H9 (cell line): ENCODE data around the gene AMBRA1. TPM values are rescaled to one million over a fixed set of nuclear protein-coding genes. Genes with fewer than 3 reads are reported as not detected.

Experiments used
- DNase-seq: peaks from one replicate; pipeline ENCODE4 v3.0.0-alpha.2; 2017
- H2AFZ ChIP-seq: one replicate; pipeline ENCODE4 v1.6.1; 2013; ENCODE audit warnings: mild to moderate bottlenecking, low read length, control low read depth, moderate library complexity
- H2AK5ac ChIP-seq: 2 replicates; pipeline ENCODE4 v1.6.1; 2013; ENCODE audit warnings: low read length, control low read depth, mixed read lengths; ENCODE audit not compliant: insufficient read length
- H2BK120ac ChIP-seq: one replicate; pipeline ENCODE4 v1.6.1; 2013; ENCODE audit warnings: low read depth, mild to moderate bottlenecking, low read length, control low read depth, inconsistent platforms; ENCODE audit not compliant: poor library complexity, severe bottlenecking
- H2BK12ac ChIP-seq: 2 replicates; pipeline ENCODE4 v1.6.1; 2013; ENCODE audit warnings: low read length, control low read depth, mixed read lengths, low read depth; ENCODE audit not compliant: insufficient read length
- H2BK15ac ChIP-seq: 2 replicates; pipeline ENCODE4 v1.6.1; 2013; ENCODE audit warnings: low read depth, low read length, control low read depth
- H2BK20ac ChIP-seq: one replicate; pipeline ENCODE4 v1.6.1; 2013; ENCODE audit warnings: low read depth, mild to moderate bottlenecking, low read length, control low read depth, inconsistent platforms; ENCODE audit not compliant: poor library complexity, severe bottlenecking
- H2BK5ac ChIP-seq: 2 replicates; pipeline ENCODE4 v1.6.1; 2013; ENCODE audit warnings: low read length, control low read depth, mixed read lengths; ENCODE audit not compliant: insufficient read length
- H3K14ac ChIP-seq: 2 replicates; pipeline ENCODE4 v1.6.1; 2013; ENCODE audit warnings: low read length, control low read depth; ENCODE audit not compliant: insufficient read depth
- H3K18ac ChIP-seq: 2 replicates; pipeline ENCODE4 v1.6.1; 2013; ENCODE audit warnings: low read depth, mild to moderate bottlenecking, mixed read lengths, low read length, control low read depth; ENCODE audit not compliant: insufficient read length
- H3K23ac ChIP-seq: 2 replicates; pipeline ENCODE4 v1.6.1; 2013; ENCODE audit warnings: low read length, control low read depth, mixed read lengths, low read depth; ENCODE audit not compliant: insufficient read length
- H3K23me2 ChIP-seq: 2 replicates; pipeline ENCODE4 v1.6.1; 2013; ENCODE audit warnings: low read depth, mild to moderate bottlenecking, mixed read lengths, low read length, control low read depth; ENCODE audit not compliant: insufficient read length, poor library complexity, severe bottlenecking
- H3K27ac ChIP-seq: 2 replicates; pipeline ENCODE4 v1.5.1; 2013; ENCODE audit warnings: low read length, control low read depth, mixed read lengths, low read depth; ENCODE audit not compliant: insufficient read length
- H3K27me3 ChIP-seq: 2 replicates; pipeline ENCODE4 v1.6.1; 2013; ENCODE audit warnings: low read length, control low read depth, inconsistent platforms; ENCODE audit not compliant: insufficient read depth
- H3K4ac ChIP-seq: 2 replicates; pipeline ENCODE4 v1.6.1; 2013; ENCODE audit warnings: low read depth, mild to moderate bottlenecking, control low read depth, inconsistent platforms, low read length, moderate library complexity
- H3K4me1 ChIP-seq: 2 replicates; pipeline ENCODE4 v1.6.1; 2013; ENCODE audit warnings: low read length, control low read depth, inconsistent platforms; ENCODE audit not compliant: insufficient read depth
- H3K4me2 ChIP-seq: 2 replicates; pipeline ENCODE4 v1.6.1; 2013; ENCODE audit warnings: low read length, control low read depth, mixed read lengths; ENCODE audit not compliant: insufficient read length, insufficient read depth
- H3K56ac ChIP-seq: 2 replicates; pipeline ENCODE4 v1.6.1; 2013; ENCODE audit warnings: low read depth, mild to moderate bottlenecking, mixed read lengths, low read length, control low read depth; ENCODE audit not compliant: insufficient read length
- H3K79me1 ChIP-seq: 2 replicates; pipeline ENCODE4 v1.6.1; 2013; ENCODE audit warnings: low read depth, mild to moderate bottlenecking, moderate library complexity, low read length, control low read depth, inconsistent platforms; ENCODE audit not compliant: insufficient read depth, poor library complexity, severe bottlenecking
- H3K79me2 ChIP-seq: 2 replicates; pipeline ENCODE4 v1.6.1; 2013; ENCODE audit warnings: low read length, control low read depth, inconsistent platforms; ENCODE audit not compliant: insufficient read depth
- H3K9ac ChIP-seq: 2 replicates; pipeline ENCODE4 v1.6.1; 2013; ENCODE audit warnings: low read length, control low read depth, mixed read lengths; ENCODE audit not compliant: insufficient read length; ENCODE audit errors: extremely low read depth
- H3K9me3 ChIP-seq: one replicate; pipeline ENCODE4 v1.6.1; 2013; ENCODE audit warnings: low read depth, low read length, inconsistent platforms; ENCODE audit not compliant: control insufficient read depth
- H3T11ph ChIP-seq: one replicate; pipeline ENCODE4 v1.6.1; 2013; ENCODE audit warnings: mild to moderate bottlenecking, low read length, control low read depth, inconsistent platforms
- H4K20me1 ChIP-seq: one replicate; pipeline ENCODE4 v1.6.1; 2013; ENCODE audit not compliant: control insufficient read depth, insufficient read length, insufficient read depth
- H4K5ac ChIP-seq: 2 replicates; pipeline ENCODE4 v1.6.1; 2013; ENCODE audit warnings: low read depth, mild to moderate bottlenecking, mixed read lengths, low read length, control low read depth; ENCODE audit not compliant: insufficient read length
- H4K8ac ChIP-seq: replicated peaks from 2 replicates; pipeline ENCODE4 v1.6.1; 2013; ENCODE audit warnings: low read length, control low read depth, mixed read lengths, low read depth; ENCODE audit not compliant: insufficient read length
- H4K91ac ChIP-seq: 2 replicates; pipeline ENCODE4 v1.6.1; 2013; ENCODE audit warnings: low read depth, mild to moderate bottlenecking, moderate library complexity, mixed read lengths, low read length, control low read depth; ENCODE audit not compliant: insufficient read length
- H3K27ac Mint-ChIP-seq, 3 experiments: 2 replicates in 2 of 3; 3 replicates in 1 of 3; pipeline ENCODE4 v1.8.0; 2020 to 2021; ENCODE audit warnings: mixed read lengths in 3 of 3, mild to moderate bottlenecking in 1 of 3, moderate library complexity in 1 of 3
- H3K27me3 Mint-ChIP-seq: 2 replicates; pipeline ENCODE4 v1.8.0; 2021; ENCODE audit warnings: low read depth, mild to moderate bottlenecking, moderate library complexity, mixed read lengths
- H3K36me3 Mint-ChIP-seq, 3 experiments: 2 replicates in 2 of 3; 3 replicates in 1 of 3; pipeline ENCODE4 v1.8.0; 2020 to 2021; ENCODE audit warnings: low read depth in 3 of 3, mixed read lengths in 3 of 3; ENCODE audit not compliant: insufficient read depth in 1 of 3
- H3K4me1 Mint-ChIP-seq, 2 experiments: 2 replicates each; pipeline ENCODE4 v1.8.0; 2020; ENCODE audit warnings: mixed read lengths in 2 of 2
- H3K4me3 Mint-ChIP-seq, 2 experiments: 2 replicates in 1 of 2; 3 replicates in 1 of 2; pipeline ENCODE4 v1.8.0; 2020 to 2021; ENCODE audit warnings: mild to moderate bottlenecking in 2 of 2, mixed read lengths in 2 of 2, moderate library complexity in 1 of 2
- H3K9me3 Mint-ChIP-seq, 2 experiments: 2 replicates in 1 of 2; 3 replicates in 1 of 2; pipeline ENCODE4 v1.8.0; 2020; ENCODE audit warnings: mild to moderate bottlenecking in 2 of 2, mixed read lengths in 2 of 2, moderate library complexity in 1 of 2
- WGBS: extraction: QIAGEN DNeasy Blood & Tissue Kit; methylation state at CpG from one replicate; pipeline ENCODE4 v1.1.7; 2013; ENCODE audit warnings: missing lambda C conversion rate, low lambda C conversion rate, mixed read lengths; ENCODE audit not compliant: insufficient read length; ENCODE audit errors: extremely low coverage; 5-methylcytosine and 5-hydroxymethylcytosine counted together
- total RNA-seq: library from RNA; stranded (reverse); gene quantifications from 2 replicates; pipeline ENCODE4 v1.2.1, GENCODE V29; 2021
- TF ChIP-seq, protein P1 (sequence below): fragments of 200-600 bp; sonication (generic); conservative IDR thresholded peaks from 3 replicates; pipeline ENCODE4 v1.8.0; 2021; ENCODE audit warnings: antibody characterized with exemption, mild to moderate bottlenecking

The AMBRA1 gene
- total RNA-seq, 1 experiment from 2014 or later, result 37.5 TPM

DNA sequence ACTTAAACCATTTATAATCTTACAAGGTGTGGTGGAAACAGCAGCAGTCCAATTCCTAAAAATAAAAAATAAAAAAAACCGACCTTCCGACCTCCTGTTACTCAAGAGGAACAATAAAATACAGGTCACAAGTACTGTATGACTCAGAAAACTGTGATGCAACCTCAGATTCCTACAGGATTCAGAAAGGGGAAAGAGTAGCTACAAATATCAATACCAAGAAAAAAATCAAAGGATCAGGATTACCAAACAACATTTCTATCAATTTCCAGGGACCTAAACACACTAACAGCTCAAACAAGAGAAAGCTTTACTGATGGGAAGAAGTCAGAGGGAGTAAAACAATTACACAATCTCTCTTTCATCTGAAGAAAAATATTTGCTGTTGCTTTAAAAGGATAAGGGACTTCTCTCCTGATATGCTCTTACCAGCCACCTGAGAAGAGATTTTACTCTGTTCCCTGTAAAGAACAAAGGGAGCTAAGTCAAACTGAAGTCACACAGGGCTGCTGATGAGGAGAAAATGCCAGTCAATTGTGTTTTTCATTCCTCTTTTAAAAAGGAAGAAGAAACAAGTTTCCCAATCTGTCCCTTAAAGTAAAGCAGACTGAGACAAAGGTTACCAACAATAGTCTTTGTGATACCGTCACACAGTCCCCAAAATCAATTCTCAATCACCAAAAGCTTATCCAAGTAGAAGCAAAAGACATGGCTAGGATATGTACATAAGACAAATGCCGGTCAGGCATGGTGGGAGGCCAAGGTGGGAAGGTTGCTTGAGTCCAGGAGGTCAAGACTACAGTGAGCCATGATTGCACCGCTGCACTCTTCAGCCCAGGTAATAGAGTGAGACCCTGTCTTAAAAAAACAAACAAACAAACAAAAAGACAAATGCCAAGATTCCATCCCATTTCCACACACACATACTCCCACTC, 39.3 kb downstream of the AMBRA1 start:
- H3K79me1 ChIP-seq, result peaks cover 4% of the 10 kb centered on the region
- no peak overlapping the region for H3K4me3 Mint-ChIP-seq
- H3K27ac Mint-ChIP-seq, result peak overlapping the region; percentile 52 to 95 (median 84); a peak in 6 of 7 replicates
- H3K18ac ChIP-seq, result no peak overlapping the region
- no peak overlapping the region for H2BK15ac ChIP-seq
- no peak overlapping the region for H4K91ac ChIP-seq
- H3K27me3 ChIP-seq, result no peaks in the 10 kb centered on the region
- no peak overlapping the region for H3K23ac ChIP-seq
- no peak overlapping the region for H2BK20ac ChIP-seq
- H2BK5ac ChIP-seq, result no peak overlapping the region
- TF ChIP-seq, protein P1, sequence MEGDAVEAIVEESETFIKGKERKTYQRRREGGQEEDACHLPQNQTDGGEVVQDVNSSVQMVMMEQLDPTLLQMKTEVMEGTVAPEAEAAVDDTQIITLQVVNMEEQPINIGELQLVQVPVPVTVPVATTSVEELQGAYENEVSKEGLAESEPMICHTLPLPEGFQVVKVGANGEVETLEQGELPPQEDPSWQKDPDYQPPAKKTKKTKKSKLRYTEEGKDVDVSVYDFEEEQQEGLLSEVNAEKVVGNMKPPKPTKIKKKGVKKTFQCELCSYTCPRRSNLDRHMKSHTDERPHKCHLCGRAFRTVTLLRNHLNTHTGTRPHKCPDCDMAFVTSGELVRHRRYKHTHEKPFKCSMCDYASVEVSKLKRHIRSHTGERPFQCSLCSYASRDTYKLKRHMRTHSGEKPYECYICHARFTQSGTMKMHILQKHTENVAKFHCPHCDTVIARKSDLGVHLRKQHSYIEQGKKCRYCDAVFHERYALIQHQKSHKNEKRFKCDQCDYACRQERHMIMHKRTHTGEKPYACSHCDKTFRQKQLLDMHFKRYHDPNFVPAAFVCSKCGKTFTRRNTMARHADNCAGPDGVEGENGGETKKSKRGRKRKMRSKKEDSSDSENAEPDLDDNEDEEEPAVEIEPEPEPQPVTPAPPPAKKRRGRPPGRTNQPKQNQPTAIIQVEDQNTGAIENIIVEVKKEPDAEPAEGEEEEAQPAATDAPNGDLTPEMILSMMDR, result no peak
- H3K4ac ChIP-seq, result no peak overlapping the region
- H3K27me3 Mint-ChIP-seq, result no peaks in the 10 kb centered on the region
- H3K4me2 ChIP-seq, result no peak overlapping the region
- H2AK5ac ChIP-seq, result no peak overlapping the region
- DNase-seq, result no peak
- no peak overlapping the region for H3K9ac ChIP-seq
- no peaks in the 10 kb centered on the region for H3K9me3 ChIP-seq
- H4K5ac ChIP-seq, result no peak overlapping the region
- no peak overlapping the region; the same call in 1 of the 2 replicates for H3K14ac ChIP-seq
- WGBS, result no CpG with 5 or more reads among the region's 5 CpGs
- no peaks in the 10 kb centered on the region for H3K9me3 Mint-ChIP-seq
- H3K27ac ChIP-seq, result peak overlapping the region; percentile 44
- H2BK120ac ChIP-seq, result no peak overlapping the region
- H3K36me3 Mint-ChIP-seq, result no peaks in the 10 kb centered on the region
- H4K20me1 ChIP-seq, result no peaks in the 10 kb centered on the region
- H3K4me1 ChIP-seq, result peaks cover 3% of the 10 kb centered on the region; the same call in 1 of the 2 replicates
- H3K79me2 ChIP-seq, result peaks cover 1% of the 10 kb centered on the region; the same call in 1 of the 2 replicates
- no peak overlapping the region for H2BK12ac ChIP-seq
- H2AFZ ChIP-seq, result no peak overlapping the region
- H3K56ac ChIP-seq, result no peak overlapping the region
- H4K8ac ChIP-seq, result no peak overlapping the region
- H3K23me2 ChIP-seq, result no peaks in the 10 kb centered on the region
- H3T11ph ChIP-seq, result no peak overlapping the region
- H3K4me1 Mint-ChIP-seq, result peaks cover 18 to 25% of the 10 kb centered on the region in 2 experiments
